ENCODE results near the gene THSD7A. TPM values are rescaled to one million over a fixed set of nuclear protein-coding genes. Genes with fewer than 3 reads are reported as not detected.

Gene THSD7A
- total and polyA plus RNA-seq, 2 donors from 2014 or later, result 5.1 to 24.3 TPM

DNA sequence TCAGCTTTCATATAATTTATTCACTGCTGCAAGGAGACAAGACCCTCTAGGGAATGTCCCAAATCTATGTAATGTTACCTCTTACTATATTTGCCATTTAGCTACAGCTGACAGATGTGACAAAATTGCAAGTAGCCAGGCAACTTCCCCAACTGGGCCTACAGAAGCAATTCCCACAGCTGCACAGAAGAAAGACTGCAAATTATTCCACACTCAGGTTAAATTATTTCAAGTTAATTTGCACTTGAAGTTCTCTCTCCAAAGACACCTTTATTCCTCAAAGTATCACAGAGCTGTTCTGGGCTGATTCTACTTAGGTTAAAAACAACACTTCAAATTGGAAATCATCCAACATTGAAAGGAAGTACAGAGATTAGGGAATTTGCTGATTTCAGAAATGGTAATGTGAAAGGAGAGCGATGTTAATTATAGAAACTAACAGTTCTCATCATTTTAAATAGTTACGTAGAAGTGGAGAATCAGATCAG is 133.6 kb downstream of the THSD7A start:
- Histone ChIP-seq H3K27me3 (ENCODE audit: control insufficient read depth, insufficient read depth, low read length) (no peaks in the 10 kb centered on the region), H3K4me1 (ENCODE audit: control insufficient read depth in 2 of 3, insufficient read depth in 2 of 3, low read depth in 1 of 3, low read length in 3 of 3) (peaks cover 0 to 13% (median 0%) of the 10 kb centered on the region in 3 donors), H3K9ac (ENCODE audit: low read length in 3 of 3) (no peak overlapping the region), H3K4me3 (ENCODE audit: low read length in 3 of 3) (peak overlapping the region in 2 of 3 donors; percentile 2 to 10), H3K9me3 (ENCODE audit: control insufficient read depth in 2 of 3, insufficient read depth in 1 of 3, low read length in 3 of 3) (no peaks in the 10 kb centered on the region), H3K27ac (ENCODE audit: low read depth in 2 of 2, low read length in 2 of 2) (no peak overlapping the region), H3K36me3 (ENCODE audit: control insufficient read depth in 2 of 3, insufficient read depth in 3 of 3, low read length in 3 of 3) (no peaks in the 10 kb centered on the region)
- peak in 1 of 5 donors; percentile 14 for DNase-seq
- intact Hi-C loops (cut with DNase I), result no loop called here
- TF ChIP-seq, protein P1, sequence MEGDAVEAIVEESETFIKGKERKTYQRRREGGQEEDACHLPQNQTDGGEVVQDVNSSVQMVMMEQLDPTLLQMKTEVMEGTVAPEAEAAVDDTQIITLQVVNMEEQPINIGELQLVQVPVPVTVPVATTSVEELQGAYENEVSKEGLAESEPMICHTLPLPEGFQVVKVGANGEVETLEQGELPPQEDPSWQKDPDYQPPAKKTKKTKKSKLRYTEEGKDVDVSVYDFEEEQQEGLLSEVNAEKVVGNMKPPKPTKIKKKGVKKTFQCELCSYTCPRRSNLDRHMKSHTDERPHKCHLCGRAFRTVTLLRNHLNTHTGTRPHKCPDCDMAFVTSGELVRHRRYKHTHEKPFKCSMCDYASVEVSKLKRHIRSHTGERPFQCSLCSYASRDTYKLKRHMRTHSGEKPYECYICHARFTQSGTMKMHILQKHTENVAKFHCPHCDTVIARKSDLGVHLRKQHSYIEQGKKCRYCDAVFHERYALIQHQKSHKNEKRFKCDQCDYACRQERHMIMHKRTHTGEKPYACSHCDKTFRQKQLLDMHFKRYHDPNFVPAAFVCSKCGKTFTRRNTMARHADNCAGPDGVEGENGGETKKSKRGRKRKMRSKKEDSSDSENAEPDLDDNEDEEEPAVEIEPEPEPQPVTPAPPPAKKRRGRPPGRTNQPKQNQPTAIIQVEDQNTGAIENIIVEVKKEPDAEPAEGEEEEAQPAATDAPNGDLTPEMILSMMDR (IDR thresholded peaks at IDR 0.05; ENCODE audit: borderline replicate concordance, extremely low read depth, insufficient read depth), result no peak
- peak; percentile 58 for FAIRE-seq

DNA sequence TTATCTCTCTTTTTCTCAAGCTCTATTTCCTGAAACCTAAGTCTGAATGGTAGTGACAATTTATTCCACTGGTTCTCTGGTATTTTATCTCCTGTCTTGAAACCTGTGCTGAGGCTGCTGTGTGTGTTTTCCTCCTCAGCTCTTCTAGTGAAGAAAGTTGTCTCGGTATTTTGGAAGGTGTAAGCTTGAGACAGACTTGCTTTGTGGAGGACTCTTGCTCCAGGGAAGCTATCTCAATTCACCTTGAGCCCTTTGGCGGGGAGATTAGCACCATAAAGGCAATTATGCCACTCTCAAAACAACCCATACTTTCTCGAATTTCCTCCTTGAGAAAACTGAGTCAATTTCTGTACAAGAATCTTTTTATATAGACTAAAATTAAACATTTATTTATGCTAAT is 141.6 kb downstream of the THSD7A start:
- TF ChIP-seq, protein P1 (IDR thresholded peaks at IDR 0.05; ENCODE audit: borderline replicate concordance, extremely low read depth, insufficient read depth), result no peak
- intact Hi-C loops (cut with DNase I), result no loop called here
- H3K9me3 ChIP-seq (ENCODE audit: control insufficient read depth in 2 of 3, insufficient read depth in 1 of 3, low read length in 3 of 3), result no peaks in the 10 kb centered on the region
- FAIRE-seq, result no peak
- H3K27ac ChIP-seq (ENCODE audit: low read depth in 2 of 2, low read length in 2 of 2), result no peak overlapping the region
- no peak overlapping the region for H3K9ac ChIP-seq (ENCODE audit: low read length in 3 of 3)
- no peak for DNase-seq
- H3K36me3 ChIP-seq (ENCODE audit: control insufficient read depth in 2 of 3, insufficient read depth in 3 of 3, low read length in 3 of 3), result no peaks in the 10 kb centered on the region
- H3K27me3 ChIP-seq (ENCODE audit: control insufficient read depth, insufficient read depth, low read length), result no peaks in the 10 kb centered on the region
- H3K4me3 ChIP-seq (ENCODE audit: low read length in 3 of 3), result no peak overlapping the region
- H3K4me1 ChIP-seq (ENCODE audit: control insufficient read depth in 2 of 3, insufficient read depth in 2 of 3, low read depth in 1 of 3, low read length in 3 of 3), result peaks cover 0 to 5% (median 0%) of the 10 kb centered on the region in 3 donors

DNA sequence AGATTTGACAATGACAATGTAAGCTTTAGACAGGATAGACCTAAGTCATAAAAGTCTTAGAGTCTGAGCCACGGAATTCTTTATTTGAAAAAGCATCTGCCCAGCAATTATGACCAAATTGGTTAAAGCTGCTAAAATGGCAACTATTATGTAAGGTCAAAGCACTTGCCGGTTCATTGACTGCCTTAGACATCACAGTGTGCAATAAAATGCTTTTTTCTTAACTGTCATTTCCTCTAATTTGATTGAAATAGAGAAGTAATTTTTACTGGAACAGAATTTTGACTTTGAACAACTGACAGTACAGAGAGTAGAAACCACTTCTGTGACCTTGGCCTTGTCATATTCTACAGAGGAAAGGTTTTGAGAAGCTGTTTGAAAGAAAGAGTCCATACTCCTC is 142.9 kb downstream of the THSD7A start:
- Histone ChIP-seq H3K9ac (ENCODE audit: low read length in 3 of 3) (no peak overlapping the region), H3K9me3 (ENCODE audit: control insufficient read depth in 2 of 3, insufficient read depth in 1 of 3, low read length in 3 of 3) (peaks cover 0 to 4% (median 0%) of the 10 kb centered on the region in 3 donors), H3K4me1 (ENCODE audit: control insufficient read depth in 2 of 3, insufficient read depth in 2 of 3, low read depth in 1 of 3, low read length in 3 of 3) (peaks cover 0 to 5% (median 0%) of the 10 kb centered on the region in 3 donors), H3K36me3 (ENCODE audit: control insufficient read depth in 2 of 3, insufficient read depth in 3 of 3, low read length in 3 of 3) (no peaks in the 10 kb centered on the region), H3K27ac (ENCODE audit: low read depth in 2 of 2, low read length in 2 of 2) (no peak overlapping the region), H3K4me3 (ENCODE audit: low read length in 3 of 3) (no peak overlapping the region), H3K27me3 (ENCODE audit: control insufficient read depth, insufficient read depth, low read length) (no peaks in the 10 kb centered on the region)
- DNase-seq, result no peak
- TF ChIP-seq, protein P1 (IDR thresholded peaks at IDR 0.05; ENCODE audit: borderline replicate concordance, extremely low read depth, insufficient read depth), result no peak
- no peak for FAIRE-seq
- intact Hi-C loops (cut with DNase I), result no loop called here

DNA sequence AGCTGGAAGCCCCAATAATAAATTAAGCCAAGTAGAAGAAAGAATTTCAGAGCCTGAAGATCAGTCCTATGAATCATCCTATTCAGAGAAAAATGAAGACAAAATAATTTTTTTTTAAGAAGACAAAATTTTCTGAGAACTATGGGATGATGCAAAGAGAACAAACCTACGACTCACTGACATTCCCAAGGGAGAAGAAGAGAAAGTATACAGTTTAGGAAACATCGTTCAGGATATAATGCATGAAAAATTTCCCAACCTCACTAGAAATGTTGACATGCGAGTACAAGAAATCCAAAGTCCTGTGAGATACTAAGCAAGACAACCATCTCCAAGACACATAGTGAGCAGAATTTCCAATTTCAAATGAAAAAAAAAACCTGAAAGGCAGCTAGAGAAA is 150.5 kb downstream of the THSD7A start:
- intact Hi-C loops (cut with DNase I), result no loop called here
- no peaks in the 10 kb centered on the region for H3K27me3 ChIP-seq (ENCODE audit: control insufficient read depth, insufficient read depth, low read length)
- H3K9ac ChIP-seq (ENCODE audit: low read length in 3 of 3), result no peak overlapping the region
- FAIRE-seq (no peak), DNase-seq (no peak)
- peaks cover 0 to 26% (median 0%) of the 10 kb centered on the region in 3 donors for H3K9me3 ChIP-seq (ENCODE audit: control insufficient read depth in 2 of 3, insufficient read depth in 1 of 3, low read length in 3 of 3)
- TF ChIP-seq, protein P1 (IDR thresholded peaks at IDR 0.05; ENCODE audit: borderline replicate concordance, extremely low read depth, insufficient read depth), result no peak
- H3K36me3 ChIP-seq (ENCODE audit: control insufficient read depth in 2 of 3, insufficient read depth in 3 of 3, low read length in 3 of 3), result no peaks in the 10 kb centered on the region
- H3K4me3 ChIP-seq (ENCODE audit: low read length in 3 of 3), result no peak overlapping the region
- no peaks in the 10 kb centered on the region for H3K4me1 ChIP-seq (ENCODE audit: control insufficient read depth in 2 of 3, insufficient read depth in 2 of 3, low read depth in 1 of 3, low read length in 3 of 3)
- H3K27ac ChIP-seq (ENCODE audit: low read depth in 2 of 2, low read length in 2 of 2), result no peak overlapping the region
